Lung (tissue), 12 donors: ENCODE results near the gene YWHAG. TPM values are rescaled to one million over a fixed set of nuclear protein-coding genes. Genes with fewer than 3 reads are reported as not detected.

Source experiments
- ATAC-seq: fragments of 200-7000 bp; cut with Tn5 transposase; one replicate; pipeline ENCODE4 v1.9.1; 2020; ENCODE audit warnings: moderate number of reproducible peaks; ENCODE audit not compliant: insufficient read depth, low FRiP score
- DNase-seq, 3 donors: peaks; one replicate each; pipeline ENCODE4 v3.0.0-alpha.2; 2013 to 2017
- H3K27ac ChIP-seq, 2 donors: one replicate each; pipeline ENCODE4 v1.5.1; 2013; ENCODE audit warnings: mild to moderate bottlenecking in 2 of 2, moderate library complexity in 2 of 2, control low read depth in 1 of 2, inconsistent platforms in 1 of 2, low read depth in 1 of 2, low read length in 1 of 2
- H3K27me3 ChIP-seq, 3 donors: one replicate each; pipeline ENCODE4 v1.5.1; 2013; ENCODE audit warnings: low read length in 2 of 3; ENCODE audit not compliant: control insufficient read depth in 3 of 3, insufficient read depth in 3 of 3
- H3K36me3 ChIP-seq, 4 donors: one replicate each; pipeline ENCODE4 v1.5.1; 2013; ENCODE audit warnings: low read length in 4 of 4, mild to moderate bottlenecking in 1 of 4, moderate library complexity in 1 of 4; ENCODE audit not compliant: control insufficient read depth in 4 of 4, insufficient read depth in 4 of 4
- H3K4me1 ChIP-seq, 5 donors: one replicate each; pipeline ENCODE4 v1.5.1; 2013; ENCODE audit warnings: low read length in 5 of 5, mild to moderate bottlenecking in 2 of 5, moderate library complexity in 1 of 5; ENCODE audit not compliant: control insufficient read depth in 5 of 5, insufficient read depth in 5 of 5
- H3K4me3 ChIP-seq: one replicate; pipeline ENCODE4 v1.5.1; 2013; ENCODE audit warnings: mild to moderate bottlenecking, control low read depth, moderate library complexity
- H3K9ac ChIP-seq, 2 donors: one replicate each; pipeline ENCODE4 v1.5.1; 2013; ENCODE audit warnings: low read length in 2 of 2, control low read depth in 1 of 2; ENCODE audit not compliant: insufficient read depth in 1 of 2
- H3K9me3 ChIP-seq, 4 donors: one replicate each; pipeline ENCODE4 v1.5.1; 2013; ENCODE audit warnings: low read length in 3 of 4, mild to moderate bottlenecking in 1 of 4, moderate library complexity in 1 of 4; ENCODE audit not compliant: control insufficient read depth in 4 of 4, insufficient read depth in 3 of 4
- WGBS, 2 donors: extraction: QIAGEN DNeasy Blood & Tissue Kit; methylation state at CpG; one replicate each; pipeline ENCODE4 v1.1.7; 2013; 5-methylcytosine and 5-hydroxymethylcytosine counted together
- polyA plus RNA-seq, 2 donors: library from polyadenylated mRNA; stranded (reverse); fragments of 200-250 nt; gene quantifications; one replicate each; pipeline ENCODE4 v1.2.1, GENCODE V29; 2013
- total RNA-seq, 2 donors: library from RNA; depleted of rRNA in 1 of 2; stranded (reverse); fragments of >200 nt in 1 of 2; gene quantifications; one replicate each; pipeline ENCODE4 v1.2.1, GENCODE V29; 2014 to 2021
- TF ChIP-seq, protein P1 (sequence below): IDR thresholded peaks from 2 replicates; pipeline ENCODE4 v1.5.1; 2012; ENCODE audit warnings: mild to moderate bottlenecking; ENCODE audit errors: control extremely low read depth, extremely low read depth
- donor health status: control.
- donor health status: control.
- donor health status: Bipolar disorder and iron deficiency.
- donor health status: healthy.
- donor health status: DM: yes; HTN: yes; CAD: no.

The YWHAG gene
- total and polyA plus RNA-seq, 4 donors, result 34.3 to 123 (median 82.9) TPM

DNA sequence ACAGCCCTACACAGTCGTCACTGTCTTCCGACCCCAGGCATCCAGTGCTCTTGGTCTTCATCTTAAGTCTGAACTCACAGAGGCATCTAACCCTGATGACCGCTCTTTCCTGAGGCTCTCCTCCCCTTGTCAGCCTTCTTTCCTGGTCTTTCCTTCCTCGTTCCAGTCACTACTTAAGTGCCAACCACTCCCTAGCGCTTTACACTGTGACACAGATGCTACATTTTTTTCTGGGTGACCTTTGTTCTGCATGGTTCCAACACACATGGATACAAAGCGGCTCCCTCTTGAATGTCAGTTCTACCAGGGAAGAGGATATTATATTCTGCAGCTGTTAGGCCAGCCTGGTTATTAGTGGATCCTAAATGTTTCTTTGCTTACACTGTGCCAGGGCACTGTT is 12.7 kb downstream of the YWHAG start:
- no peak overlapping the region for H3K9ac ChIP-seq
- ATAC-seq (peak; percentile 75), DNase-seq (no peak)
- peaks cover 18 to 32% (median 21%) of the 10 kb centered on the region in 4 donors for H3K36me3 ChIP-seq
- H3K9me3 ChIP-seq, result no peaks in the 10 kb centered on the region
- H3K27me3 ChIP-seq, result no peaks in the 10 kb centered on the region
- TF ChIP-seq, protein P1, sequence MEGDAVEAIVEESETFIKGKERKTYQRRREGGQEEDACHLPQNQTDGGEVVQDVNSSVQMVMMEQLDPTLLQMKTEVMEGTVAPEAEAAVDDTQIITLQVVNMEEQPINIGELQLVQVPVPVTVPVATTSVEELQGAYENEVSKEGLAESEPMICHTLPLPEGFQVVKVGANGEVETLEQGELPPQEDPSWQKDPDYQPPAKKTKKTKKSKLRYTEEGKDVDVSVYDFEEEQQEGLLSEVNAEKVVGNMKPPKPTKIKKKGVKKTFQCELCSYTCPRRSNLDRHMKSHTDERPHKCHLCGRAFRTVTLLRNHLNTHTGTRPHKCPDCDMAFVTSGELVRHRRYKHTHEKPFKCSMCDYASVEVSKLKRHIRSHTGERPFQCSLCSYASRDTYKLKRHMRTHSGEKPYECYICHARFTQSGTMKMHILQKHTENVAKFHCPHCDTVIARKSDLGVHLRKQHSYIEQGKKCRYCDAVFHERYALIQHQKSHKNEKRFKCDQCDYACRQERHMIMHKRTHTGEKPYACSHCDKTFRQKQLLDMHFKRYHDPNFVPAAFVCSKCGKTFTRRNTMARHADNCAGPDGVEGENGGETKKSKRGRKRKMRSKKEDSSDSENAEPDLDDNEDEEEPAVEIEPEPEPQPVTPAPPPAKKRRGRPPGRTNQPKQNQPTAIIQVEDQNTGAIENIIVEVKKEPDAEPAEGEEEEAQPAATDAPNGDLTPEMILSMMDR, result no peak
- H3K4me3 ChIP-seq, result no peak overlapping the region
- H3K4me1 ChIP-seq, result peaks cover 0 to 23% (median 0%) of the 10 kb centered on the region in 5 donors
- peak overlapping the region in 1 of 2 donors; percentile 85 for H3K27ac ChIP-seq
- WGBS, 2 donors, result 75 to 82% methylated on average over 6 of the region's 6 CpGs

DNA sequence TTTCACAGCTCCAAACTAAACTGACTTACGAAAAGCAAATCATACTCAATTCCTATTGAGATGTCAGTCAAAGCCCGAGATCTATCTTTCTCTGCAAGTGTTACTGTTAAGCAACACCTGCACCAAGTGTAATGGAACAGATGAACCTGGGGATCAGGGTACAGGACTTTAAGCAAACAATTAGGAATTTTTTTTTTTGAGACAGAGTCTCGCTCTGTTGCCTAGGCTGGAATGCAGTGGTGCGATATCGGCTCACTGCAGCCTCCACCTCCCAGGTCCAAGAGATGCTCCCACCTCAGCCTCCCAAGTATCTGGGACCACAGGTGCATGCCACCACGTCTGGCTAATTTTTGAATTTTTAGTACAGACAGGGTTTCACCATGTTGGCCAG is 14.9 kb downstream of the YWHAG start:
- no peaks in the 10 kb centered on the region for H3K9me3 ChIP-seq
- TF ChIP-seq, protein P1, result no peak

GRCh38 chr7:76343294-76343930 is 15.4 kb downstream of the YWHAG start:
- H3K27ac ChIP-seq, result no peak overlapping the region
- H3K4me1 ChIP-seq, result peaks cover 0 to 31% (median 0%) of the 10 kb centered on the region in 5 donors
- WGBS, 2 donors, result 84 to 98% methylated on average over 6 of the region's 6 CpGs
- ATAC-seq, result no peak
- H3K9me3 ChIP-seq, result no peaks in the 10 kb centered on the region
- TF ChIP-seq, protein P1, result no peak
- H3K27me3 ChIP-seq, result no peaks in the 10 kb centered on the region
- no peak overlapping the region for H3K4me3 ChIP-seq
- DNase-seq, result no peak
- peaks cover 18 to 32% (median 21%) of the 10 kb centered on the region in 4 donors for H3K36me3 ChIP-seq
- no peak overlapping the region for H3K9ac ChIP-seq

More for the DNA sequence above, 14.9 kb downstream of the YWHAG start:
- 95 to 96% methylated on average over 6 of the region's 6 CpGs for WGBS, 2 donors
- H3K9ac ChIP-seq, result no peak overlapping the region
- no peak overlapping the region for H3K4me3 ChIP-seq
- no peak overlapping the region for H3K27ac ChIP-seq
- DNase-seq (no peak), ATAC-seq (no peak)
- H3K4me1 ChIP-seq, result peaks cover 0 to 30% (median 0%) of the 10 kb centered on the region in 5 donors
- H3K36me3 ChIP-seq, result peaks cover 18 to 32% (median 21%) of the 10 kb centered on the region in 4 donors
- H3K27me3 ChIP-seq, result no peaks in the 10 kb centered on the region
